HepG2 (cell line): Measurements from ENCODE around the gene SAMD4A. TPM values are rescaled to one million over a fixed set of nuclear protein-coding genes. Genes with fewer than 3 reads are reported as not detected.

ENCODE experiments used
- CENPX ChIP-seq: sonication (generic); formaldehyde crosslinking; IDR thresholded peaks from 2 replicates; pipeline ENCODE4 v1.9.0; 2021; ENCODE audit warnings: mild to moderate bottlenecking, missing genetic modification reagents, moderate library complexity
- CHCHD3 ChIP-seq: sonication (generic); formaldehyde crosslinking; IDR thresholded peaks from 2 replicates; pipeline ENCODE4 v1.8.0; 2022; ENCODE audit warnings: mild to moderate bottlenecking, missing genetic modification reagents, moderate library complexity
- ESRRA ChIP-seq: sonication (generic); formaldehyde crosslinking; IDR thresholded peaks from 2 replicates; pipeline ENCODE4 v1.5.1; 2020; ENCODE audit warnings: mild to moderate bottlenecking, low read depth, missing genetic modification reagents
- HMGA1 ChIP-seq: sonication (generic); formaldehyde crosslinking; conservative IDR thresholded peaks from 2 replicates; pipeline ENCODE4 v1.4.0; 2020; ENCODE audit warnings: missing genetic modification reagents
- IRF1 ChIP-seq: sonication (generic); formaldehyde crosslinking; IDR thresholded peaks from 2 replicates; pipeline ENCODE4 v1.4.0; 2020; ENCODE audit warnings: low read depth, mild to moderate bottlenecking, missing genetic modification reagents
- JARID2 ChIP-seq: sonication (generic); formaldehyde crosslinking; IDR thresholded peaks from 2 replicates; pipeline ENCODE4 v1.8.1; 2023; ENCODE audit warnings: missing genetic modification reagents, inconsistent platforms; ENCODE audit not compliant: insufficient replicate concordance
- NR2F6 ChIP-seq, 2 experiments: IDR thresholded peaks; 2 replicates each; pipeline ENCODE4 v1.6.1; 2016; ENCODE audit warnings: antibody characterized with exemption in 1 of 2, mild to moderate bottlenecking in 1 of 2
- PCBP2 ChIP-seq: fragments of 200-400 bp; formaldehyde crosslinking; optimal IDR thresholded peaks from 2 replicates; pipeline ENCODE3; 2018; ENCODE audit warnings: low read length, low read depth; ENCODE audit not compliant: poor library complexity, severe bottlenecking
- PTBP1 ChIP-seq: fragments of 200-400 bp; formaldehyde crosslinking; IDR thresholded peaks from 2 replicates; pipeline ENCODE4 v1.6.1; 2018; ENCODE audit warnings: low read length, low read depth; ENCODE audit not compliant: poor library complexity, severe bottlenecking
- RBM39 ChIP-seq: fragments of 200-400 bp; formaldehyde crosslinking; IDR thresholded peaks from one replicate; pipeline ENCODE4 v1.6.1; 2018; ENCODE audit warnings: antibody characterized with exemption, mild to moderate bottlenecking, low read depth, low read length; ENCODE audit not compliant: poor library complexity, severe bottlenecking
- SRSF1 ChIP-seq: fragments of 200-400 bp; formaldehyde crosslinking; optimal IDR thresholded peaks from 2 replicates; pipeline ENCODE3; 2017; ENCODE audit warnings: mild to moderate bottlenecking, low read depth, low read length, moderate library complexity
- SSRP1 ChIP-seq: IDR thresholded peaks from 2 replicates; pipeline ENCODE4 v1.6.1; 2016; ENCODE audit warnings: control low read depth
- TSC22D2 ChIP-seq: sonication (generic); formaldehyde crosslinking; IDR thresholded peaks from 2 replicates; pipeline ENCODE4 v1.5.1; 2020; ENCODE audit warnings: missing genetic modification reagents, mild to moderate bottlenecking, borderline replicate concordance
- ZFAT ChIP-seq: sonication (generic); formaldehyde crosslinking; conservative IDR thresholded peaks from 2 replicates; pipeline ENCODE4 v1.8.1; 2023; ENCODE audit warnings: missing genetic modification reagents, inconsistent platforms
- ZFP1 ChIP-seq: IDR thresholded peaks from 2 replicates; pipeline ENCODE4 v1.6.1; 2016
- ZFY ChIP-seq: sonication (generic); formaldehyde crosslinking; IDR thresholded peaks from 2 replicates; pipeline ENCODE4 v1.4.0; 2020; ENCODE audit warnings: missing genetic modification reagents
- ZMYM4 ChIP-seq: sonication (generic); formaldehyde crosslinking; IDR thresholded peaks from 2 replicates; pipeline ENCODE4 v1.8.1; 2023; ENCODE audit warnings: mild to moderate bottlenecking, missing genetic modification reagents
- ZNF136 ChIP-seq: sonication (generic); formaldehyde crosslinking; IDR thresholded peaks from 2 replicates; pipeline ENCODE4 v1.8.1; 2022; ENCODE audit warnings: low read depth, mild to moderate bottlenecking, moderate library complexity, missing genetic modification reagents
- ZNF142 ChIP-seq: sonication (generic); formaldehyde crosslinking; IDR thresholded peaks from 2 replicates; pipeline ENCODE4 v1.4.0; 2020; ENCODE audit warnings: missing genetic modification reagents
- ZNF33B ChIP-seq: sonication (generic); formaldehyde crosslinking; IDR thresholded peaks from 2 replicates; pipeline ENCODE4 v1.5.1; 2020; ENCODE audit warnings: mild to moderate bottlenecking, missing genetic modification reagents
- ZNF530 ChIP-seq: sonication (generic); formaldehyde crosslinking; IDR thresholded peaks from 2 replicates; pipeline ENCODE4 v1.5.0; 2020; ENCODE audit warnings: low read depth, mild to moderate bottlenecking, missing genetic modification reagents
- ZNF556 ChIP-seq: sonication (generic); formaldehyde crosslinking; IDR thresholded peaks from 2 replicates; pipeline ENCODE4 v1.4.0; 2020; ENCODE audit warnings: mild to moderate bottlenecking, missing genetic modification reagents, borderline replicate concordance
- ZNF644 ChIP-seq: IDR thresholded peaks from 2 replicates; pipeline ENCODE4 v1.6.1; 2016; ENCODE audit warnings: low read depth
- ZNF839 ChIP-seq: sonication (generic); formaldehyde crosslinking; IDR thresholded peaks from 2 replicates; pipeline ENCODE4 v1.4.0; 2020; ENCODE audit warnings: missing genetic modification reagents, mild to moderate bottlenecking, borderline replicate concordance
- ZSCAN21 ChIP-seq: sonication (generic); formaldehyde crosslinking; IDR thresholded peaks from 2 replicates; pipeline ENCODE4 v1.8.0; 2022; ENCODE audit warnings: mild to moderate bottlenecking, missing genetic modification reagents, moderate library complexity, borderline replicate concordance
- polyA plus RNA-seq, 8 experiments: library from polyadenylated mRNA; depleted of rRNA in 3 of 8; stranded (reverse) in 7 of 8; unstranded in 1 of 8; fragments of >200 nt; fragmentation: Illumina TruSeq in 4 of 8; extraction: Trizol in 4 of 8; gene quantifications; 2 replicates each; pipeline versions ENCODE4 v1.2.1 to v1.2.3, GENCODE V29; 2011 to 2016; ENCODE audit warnings: low read depth in 4 of 8, missing spikeins in 1 of 8, mixed read lengths in 1 of 8; ENCODE audit not compliant: insufficient read depth in 1 of 8
- total RNA-seq, 5 experiments: library from RNA; depleted of rRNA; stranded (reverse); fragments of >200 nt; fragmentation: Illumina TruSeq; extraction: Trizol; gene quantifications; 2 replicates each; pipeline ENCODE4 v1.2.3, GENCODE V29; 2016; ENCODE audit warnings: low read depth in 1 of 5

Gene SAMD4A
- total and polyA plus RNA-seq, 2 of the 13 experiments (the other 11 are each of a cell fraction or from before 2014, with no cell fraction given), result 11.8 to 13.0 TPM

- TF ChIP-seq TSC22D2 (no peak), ESRRA (CRISPR knock-in tag) (no peak), ZFP1 (CRISPR knock-in tag) (no peak), ZNF644 (CRISPR knock-in tag) (no peak), SRSF1 (no peak), RBM39 (no peak), IRF1 (CRISPR knock-in tag) (no peak), ZNF556 (CRISPR knock-in tag) (no peak), ZNF136 (CRISPR knock-in tag) (no peak), ZNF530 (CRISPR knock-in tag) (no peak), HMGA1 (CRISPR knock-in tag) (no peak), PCBP2 (no peak), SSRP1 (CRISPR knock-in tag) (no peak), ZSCAN21 (CRISPR knock-in tag) (no peak), CHCHD3 (CRISPR knock-in tag) (no peak), ZFAT (CRISPR knock-in tag) (no peak), NR2F6 (IDR thresholded peaks at IDR 0.05) (no peak), NR2F6 (CRISPR knock-in tag; IDR thresholded peaks at IDR 0.05) (no peak), ZNF33B (CRISPR knock-in tag) (no peak), ZNF839 (CRISPR knock-in tag) (no peak), PTBP1 (no peak), ZFY (peak; percentile 68), JARID2 (CRISPR knock-in tag) (no peak), ZNF142 (CRISPR knock-in tag) (0 out of 2 replicates have a peak, but pooled peaks have one; percentile 40), CENPX (CRISPR knock-in tag) (no peak), ZMYM4 (CRISPR knock-in tag) (no peak)
Observed at GRCh38 chr14:54567639-54568561, 972 bp downstream of the SAMD4A start (continued).
